Stomach (tissue), 4 donors: ENCODE results near the gene TOR3A.

ENCODE experiments used
- CTCF ChIP-seq, 7 experiments: fragments of 450-650 bp in 4 of 7; fragments of 200-600 bp in 3 of 7; sonication (generic) in 3 of 7; IDR thresholded peaks; one replicate each; pipeline ENCODE4 v1.5.1; 2016 to 2019; ENCODE audit warnings: antibody characterized with exemption in 7 of 7, control low read depth in 2 of 7, mild to moderate bottlenecking in 1 of 7
- EP300 ChIP-seq: sonication (generic); formaldehyde crosslinking; IDR thresholded peaks from one replicate; pipeline ENCODE4 v1.6.1; 2017; ENCODE audit warnings: antibody characterized with exemption
- POLR2A ChIP-seq, 4 donors: fragments of 450-650 bp; IDR thresholded peaks; one replicate each; pipeline ENCODE4 v1.6.1; 2016; ENCODE audit warnings: antibody characterized with exemption in 4 of 4, control low read depth in 2 of 4, mild to moderate bottlenecking in 1 of 4, moderate library complexity in 1 of 4
- POLR2AphosphoS5 ChIP-seq, 3 donors: sonication (generic); formaldehyde crosslinking; IDR thresholded peaks; one replicate each; pipeline ENCODE4 v1.6.1; 2016; ENCODE audit warnings: antibody characterized with exemption in 3 of 3

DNA sequence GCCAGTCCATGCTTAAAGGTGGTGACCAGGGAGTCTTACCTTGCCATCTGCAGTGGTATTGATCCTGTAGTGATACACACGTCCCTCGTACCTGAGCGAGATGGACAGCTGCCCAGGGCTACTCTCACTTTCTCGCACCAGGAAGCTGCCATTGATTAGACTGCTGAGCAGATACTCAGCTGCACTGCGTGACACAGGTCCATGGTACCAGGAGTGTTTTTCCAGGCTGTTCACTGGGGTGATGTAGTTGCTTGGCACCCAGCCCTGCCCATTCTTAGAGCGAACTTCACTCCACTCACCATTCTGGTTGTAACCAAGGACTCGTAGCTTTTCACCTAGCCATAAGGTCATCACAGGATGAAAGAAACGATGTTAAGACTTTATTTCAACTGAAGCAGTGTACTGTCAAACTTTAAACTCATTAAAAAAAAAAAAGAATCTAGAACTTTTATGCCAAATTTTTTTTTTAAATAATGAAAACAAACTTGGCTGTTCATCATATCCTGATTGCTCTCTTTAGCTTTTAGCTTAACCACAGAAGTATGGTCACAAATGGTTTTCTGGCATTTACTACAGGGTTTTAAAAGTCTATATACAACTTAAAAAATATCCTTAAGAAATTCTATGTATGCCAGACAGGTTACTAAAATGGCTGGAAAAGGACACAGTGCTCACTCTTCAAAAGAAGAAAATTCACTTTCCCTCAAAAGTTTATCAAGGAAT is 44.6 kb downstream of the TOR3A start:
- TF ChIP-seq POLR2A (IDR thresholded peaks at IDR 0.05), result no peak
- TF ChIP-seq CTCF (IDR thresholded peaks at IDR 0.05), result no peak
- no peak for TF ChIP-seq EP300
- TF ChIP-seq POLR2AphosphoS5 (IDR thresholded peaks at IDR 0.05), result no peak
